DOHH2 (cell line): ENCODE data around the gene RPL27.

ENCODE experiments used
- CTCF ChIP-seq: fragments of 200-600 bp; sonication (generic); IDR thresholded peaks from one replicate; pipeline ENCODE4 v1.5.1; 2014; ENCODE audit warnings: antibody characterized with exemption, mild to moderate bottlenecking, low read depth, low read length; ENCODE audit not compliant: poor library complexity, severe bottlenecking
- EZH2phosphoT487 ChIP-seq: fragments of 200-600 bp; sonication (generic); IDR thresholded peaks from 2 replicates; pipeline ENCODE4 v1.6.1; 2017; ENCODE audit warnings: borderline replicate concordance, mild to moderate bottlenecking, antibody characterized with exemption, low read length, moderate library complexity, mixed read lengths

- TF ChIP-seq CTCF (no peak), EZH2phosphoT487 (no peak)
Measured at GRCh38 chr17:42989726-42990652, 8.2 kb upstream of the RPL27 start.
